ENCODE results near the gene XRN1.

Gene XRN1

DNA sequence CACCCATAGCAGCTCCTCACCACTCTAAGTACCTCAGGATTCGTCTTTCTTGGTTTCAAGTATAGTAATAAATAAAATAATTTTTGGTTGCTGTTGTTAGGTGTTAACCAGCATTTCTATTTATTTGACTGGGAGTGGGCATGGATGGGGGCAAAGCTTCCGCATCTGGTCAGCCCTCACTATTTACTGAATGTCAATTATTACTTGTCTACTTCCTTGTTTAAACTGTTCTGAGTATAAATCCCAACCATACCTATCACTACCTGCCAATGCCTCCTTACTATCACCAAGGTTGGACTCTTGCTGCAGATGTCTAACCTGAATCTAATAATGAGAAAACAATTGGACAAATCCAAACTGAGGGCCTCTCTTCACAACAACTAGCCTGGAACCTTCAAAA lies 180.6 kb downstream of the XRN1 start:
- no peak for DNase-seq

DNA sequence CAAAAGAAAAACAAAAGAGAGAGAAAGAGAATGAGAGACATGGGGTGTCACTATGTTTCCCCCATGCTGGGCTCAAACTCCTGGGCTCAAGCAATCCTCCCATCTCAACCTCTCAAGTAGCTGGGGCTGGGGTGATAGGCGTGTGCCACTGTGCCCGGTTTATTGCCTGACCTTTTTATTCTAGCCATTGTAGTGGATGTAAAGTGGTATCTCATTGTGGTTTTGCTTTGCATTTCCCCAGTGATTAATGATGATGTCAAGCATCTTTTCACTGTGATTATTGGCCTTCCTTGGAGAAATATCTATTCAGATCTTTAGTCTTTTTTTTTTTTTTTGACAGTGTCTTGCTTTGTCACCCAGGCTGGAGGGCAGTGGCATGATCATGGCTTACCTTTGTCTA lies 184.7 kb downstream of the XRN1 start:
- no peak for DNase-seq

DNA sequence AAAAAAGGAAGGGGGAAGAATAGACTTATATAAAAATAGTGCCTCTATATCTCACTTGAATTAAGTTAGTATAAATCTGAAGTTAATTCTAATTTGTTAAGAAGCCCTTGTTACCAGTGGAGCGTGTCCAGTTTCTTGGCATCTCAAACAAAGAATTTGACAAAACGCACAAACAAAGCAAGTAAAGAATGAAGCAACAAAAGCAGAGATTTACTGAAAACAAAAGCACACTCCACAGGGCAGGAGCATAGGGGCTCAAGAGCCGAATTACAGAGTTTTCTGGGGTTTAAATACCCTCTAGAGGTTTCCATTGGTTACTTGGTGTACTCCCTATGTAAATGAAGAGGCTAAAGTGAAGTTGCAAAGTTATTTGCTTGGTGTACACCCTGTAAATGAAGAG lies 188.5 kb downstream of the XRN1 start:
- no peak for DNase-seq

DNA sequence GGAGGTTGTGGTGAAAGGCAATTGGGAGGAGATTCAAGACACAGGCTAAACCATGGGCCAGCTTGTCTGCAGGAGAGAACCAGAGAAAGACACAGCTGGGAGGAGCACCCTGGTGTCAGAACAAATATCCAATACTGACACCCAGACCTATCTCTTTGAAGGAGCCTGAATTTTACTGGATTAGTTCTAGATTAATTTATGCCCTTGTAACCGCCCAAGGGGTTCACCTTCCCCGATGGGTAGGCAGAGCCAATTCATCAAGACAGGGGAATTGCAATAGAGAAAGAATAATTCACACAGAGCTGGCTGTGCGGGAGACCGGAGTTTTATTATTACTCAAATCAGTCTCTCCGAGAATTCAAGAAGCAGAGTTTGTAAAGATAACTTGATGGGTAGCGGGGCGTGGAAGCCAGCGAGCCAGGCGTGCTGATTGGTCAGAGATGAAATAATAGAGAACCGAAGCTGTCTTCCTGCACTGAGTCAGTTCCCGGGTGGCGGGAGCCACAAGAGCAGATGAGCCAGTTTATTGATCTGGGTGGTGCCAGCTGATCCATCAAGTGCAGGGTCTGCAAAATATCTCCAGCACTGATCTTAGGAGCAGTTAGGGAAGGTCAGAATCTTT lies 191.0 kb downstream of the XRN1 start:
- DNase-seq = no peak
